ENCODE measurements around the gene RCAN1.
"Not testable (repeated sequence)": the region's sequence is repeated elsewhere in the genome, so short reads cannot be mapped to it uniquely, and the experiment has no call there.

RCAN1 gene

DNA sequence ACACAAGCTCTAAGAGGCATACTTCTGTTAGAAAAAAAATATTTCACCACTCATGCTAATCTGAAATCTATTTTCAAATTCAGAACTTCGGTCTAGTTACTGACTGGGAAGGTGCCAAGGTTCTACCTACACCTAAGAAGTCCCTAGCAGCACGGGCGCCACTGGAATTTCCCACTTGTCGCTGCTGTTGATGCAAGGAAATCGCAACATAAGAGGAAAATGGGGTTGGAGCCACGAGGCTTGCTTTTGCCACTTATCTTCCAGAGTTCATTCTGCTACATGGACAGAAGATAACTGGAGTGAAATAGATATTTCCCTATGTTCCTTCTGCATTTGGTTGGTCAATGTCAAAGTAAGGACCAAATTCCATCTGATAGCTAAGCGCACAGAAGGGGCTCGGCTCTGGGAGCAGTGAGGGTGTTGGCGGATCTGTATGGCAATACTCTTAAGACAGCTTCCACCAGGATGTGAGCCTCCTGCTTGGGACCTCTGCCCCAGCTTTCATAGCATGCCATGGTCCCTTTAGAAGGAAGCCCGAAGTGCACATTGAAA, 47.2 kb downstream of the RCAN1 start:
- DNase-seq, result no peak

DNA sequence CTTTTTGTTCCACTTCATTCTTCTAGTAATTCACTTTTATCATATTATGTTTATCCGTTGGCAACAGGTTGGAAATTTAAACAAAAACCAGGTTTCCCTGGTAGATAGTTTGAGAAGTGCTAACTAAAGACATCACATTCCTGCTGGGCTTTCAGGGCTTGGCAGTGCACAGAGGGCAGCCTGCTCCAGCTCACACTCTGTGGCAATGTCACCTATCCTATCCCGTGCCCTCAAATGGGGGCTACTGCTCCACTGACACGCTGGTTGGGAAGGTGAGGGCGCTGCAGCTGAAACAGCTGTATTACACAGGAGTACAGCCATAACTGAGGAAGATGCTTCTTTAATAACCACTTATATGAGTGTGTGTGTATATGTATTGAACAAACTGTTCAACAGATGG, 49.7 kb downstream of the RCAN1 start:
- no peak for DNase-seq

DNA sequence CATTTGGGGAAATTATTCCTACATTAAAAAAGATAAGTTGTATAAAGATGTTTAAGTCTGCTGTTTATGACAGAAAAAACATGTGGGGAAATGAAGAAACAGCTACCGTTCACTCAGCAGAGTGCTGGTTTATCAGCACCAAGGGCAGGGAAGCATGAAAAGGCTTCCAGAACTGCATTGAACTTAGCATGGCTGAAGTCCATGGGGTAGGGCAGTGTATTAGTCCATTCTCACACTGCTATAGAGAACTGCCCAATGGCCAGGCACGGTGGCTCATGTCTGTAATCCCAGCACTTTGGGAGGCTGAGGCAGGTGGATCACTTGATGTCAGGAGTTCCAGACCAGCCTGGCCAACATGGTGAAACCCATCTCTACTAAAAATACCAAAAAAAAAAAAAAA, 51.5 kb downstream of the RCAN1 start:
- DNase-seq, result not testable (repeated sequence)

DNA sequence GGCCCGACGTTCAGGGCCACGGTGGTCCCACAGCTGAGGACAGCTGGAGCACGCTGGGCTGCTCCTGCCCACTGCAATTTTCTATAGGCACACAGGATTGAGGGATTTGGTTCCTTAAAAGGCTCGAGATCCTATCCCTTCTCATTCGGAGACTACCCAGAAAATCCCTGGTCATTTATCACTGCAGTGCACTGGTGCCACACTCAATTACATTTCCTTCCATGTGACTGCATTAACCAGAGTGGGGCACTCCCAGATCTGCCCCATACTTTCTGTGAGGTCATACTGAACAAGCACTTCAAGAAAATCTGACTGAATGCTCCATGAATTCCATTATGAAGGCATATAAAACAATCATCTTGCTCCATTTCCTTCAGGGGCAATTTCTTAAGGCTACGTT, 53.1 kb downstream of the RCAN1 start:
- no peak for DNase-seq

DNA sequence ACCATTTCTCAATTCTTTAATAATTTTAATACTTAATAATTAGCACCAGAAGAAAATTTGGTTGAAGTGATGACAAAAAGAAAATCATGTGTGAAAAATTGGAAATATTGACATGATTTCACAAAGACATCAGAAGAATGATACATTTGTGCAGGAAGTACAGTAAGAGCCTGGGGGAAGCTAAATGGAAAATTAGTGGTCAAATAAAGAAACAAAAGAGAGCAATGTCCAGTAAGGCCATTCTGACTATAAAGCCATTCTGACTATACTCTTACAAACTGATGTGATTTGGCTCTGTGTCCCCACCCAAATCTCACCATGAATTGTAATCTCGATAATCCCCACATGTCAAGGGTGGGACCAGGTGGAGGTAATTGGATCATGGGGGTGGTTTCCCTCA, 54.3 kb downstream of the RCAN1 start:
- DNase-seq, result no peak

DNA sequence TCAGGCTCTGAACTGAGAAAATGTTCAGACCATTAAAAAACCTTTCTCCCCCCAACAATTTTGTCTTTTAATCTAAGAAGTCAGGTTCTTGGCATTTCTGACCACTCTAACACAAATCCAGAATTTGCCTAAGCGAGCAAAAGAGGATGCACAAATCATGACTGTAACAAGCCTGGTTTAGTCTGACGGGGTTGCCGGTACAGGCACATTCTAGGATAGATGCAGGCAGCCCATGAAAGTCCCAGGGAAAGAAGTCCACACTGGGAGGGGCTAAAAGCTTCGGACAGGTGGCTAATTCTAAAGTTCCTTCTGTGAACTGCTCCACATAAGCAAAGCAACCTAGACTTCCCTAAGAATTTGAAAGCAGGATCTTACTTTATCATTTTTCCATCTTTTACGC, 54.9 kb downstream of the RCAN1 start:
- no peak for DNase-seq

DNA sequence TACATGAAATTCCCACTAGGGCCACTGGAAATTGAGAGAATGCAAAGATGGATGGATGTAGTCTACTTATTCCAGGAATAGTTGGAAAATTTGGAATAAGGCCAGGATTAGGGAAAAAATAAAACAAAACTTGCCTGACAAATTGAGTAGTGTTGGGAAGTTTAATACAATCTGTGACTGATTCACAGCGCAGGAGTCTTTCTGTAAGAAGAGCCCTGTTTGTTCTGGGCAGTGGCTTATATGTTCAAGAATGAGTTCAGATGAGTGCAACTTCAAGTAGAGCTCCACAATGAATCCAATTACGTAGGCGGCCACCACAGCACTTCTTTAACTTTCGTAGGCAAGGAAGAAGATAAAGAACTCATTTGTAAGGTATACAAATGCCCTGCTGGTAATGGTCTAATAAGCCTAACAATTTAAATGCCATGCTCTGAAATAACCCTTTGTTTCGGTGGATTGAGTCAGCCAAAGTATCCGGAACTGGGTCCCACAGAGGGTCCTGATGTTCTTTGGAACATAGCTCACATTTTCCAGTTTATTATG, 55.8 kb downstream of the RCAN1 start:
- DNase-seq, result no peak

DNA sequence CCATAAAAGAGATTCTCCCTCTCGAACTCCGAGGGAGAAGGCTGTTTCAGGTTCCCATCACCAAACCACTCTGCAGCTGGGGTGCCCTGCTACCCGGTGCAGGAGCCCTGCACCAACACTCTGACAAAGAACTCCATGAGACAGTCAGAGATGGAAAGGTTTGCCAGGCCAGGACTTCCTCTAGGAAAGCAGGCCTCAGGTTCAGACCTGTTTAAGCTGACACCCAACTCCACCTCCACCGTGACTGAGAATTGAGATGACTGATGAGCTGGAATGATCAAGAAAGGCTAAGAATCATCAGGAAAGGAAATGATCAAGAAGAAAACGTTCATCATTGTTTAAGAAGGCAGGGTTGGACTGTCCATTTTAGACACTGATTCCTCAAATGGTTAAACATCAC, 56.7 kb downstream of the RCAN1 start:
- no peak for DNase-seq

DNA sequence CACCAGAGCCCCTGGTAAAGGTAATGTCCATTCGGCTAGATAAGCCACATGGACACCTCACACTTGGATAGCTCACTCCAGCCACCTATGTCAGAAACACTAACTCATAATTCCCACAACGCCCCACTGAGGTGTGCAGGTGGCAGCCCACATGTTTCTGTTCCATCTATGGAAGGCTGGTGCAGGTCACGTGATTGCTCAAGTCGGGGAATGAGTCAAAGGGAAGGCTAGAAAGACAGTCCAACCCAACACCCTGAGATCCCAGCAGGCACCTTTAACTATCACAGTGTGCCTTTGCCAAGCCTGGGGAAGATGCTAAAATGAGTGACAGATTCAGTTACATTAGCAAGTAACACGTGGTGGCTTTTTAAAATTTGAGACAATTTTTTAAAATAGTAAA, 57.7 kb downstream of the RCAN1 start:
- DNase-seq, result no peak

DNA sequence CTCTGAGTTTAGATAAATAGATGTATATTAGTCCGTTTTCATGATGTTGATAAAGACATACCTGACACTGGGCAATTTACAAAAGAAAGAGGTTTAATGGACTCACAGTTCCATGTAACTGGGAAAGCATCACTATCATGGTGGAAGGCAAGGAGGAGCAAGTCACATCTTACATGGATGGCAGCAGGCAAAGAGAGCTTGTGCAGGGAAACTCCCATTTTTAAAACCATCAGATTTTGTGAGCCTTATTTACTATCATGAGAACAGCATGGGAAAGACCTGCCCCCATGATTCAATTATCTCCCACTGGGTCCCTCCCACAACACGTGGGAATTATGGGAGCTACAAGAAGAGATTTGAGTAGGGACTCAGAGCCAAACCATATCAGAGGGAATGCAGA, 60.2 kb downstream of the RCAN1 start:
- DNase-seq, result not testable (repeated sequence)

DNA sequence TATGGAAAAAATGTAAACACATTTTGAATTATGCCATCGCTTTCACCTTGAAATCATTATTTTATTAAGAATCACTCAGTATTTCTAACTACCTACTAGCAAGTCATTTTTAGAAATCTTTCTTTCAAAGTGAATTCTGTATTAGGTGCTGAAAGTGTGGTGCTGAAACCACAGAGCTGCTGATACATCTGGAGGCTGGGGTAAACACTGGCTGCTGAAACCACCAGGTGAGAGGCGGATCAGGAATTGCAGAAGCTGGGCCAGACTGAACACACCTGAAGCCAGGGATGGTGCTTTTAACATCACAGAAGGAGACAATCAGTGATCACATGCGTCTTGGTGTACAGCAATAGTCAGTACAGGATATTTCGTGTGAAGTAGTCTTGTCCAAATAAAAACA, 60.7 kb downstream of the RCAN1 start:
- no peak for DNase-seq

DNA sequence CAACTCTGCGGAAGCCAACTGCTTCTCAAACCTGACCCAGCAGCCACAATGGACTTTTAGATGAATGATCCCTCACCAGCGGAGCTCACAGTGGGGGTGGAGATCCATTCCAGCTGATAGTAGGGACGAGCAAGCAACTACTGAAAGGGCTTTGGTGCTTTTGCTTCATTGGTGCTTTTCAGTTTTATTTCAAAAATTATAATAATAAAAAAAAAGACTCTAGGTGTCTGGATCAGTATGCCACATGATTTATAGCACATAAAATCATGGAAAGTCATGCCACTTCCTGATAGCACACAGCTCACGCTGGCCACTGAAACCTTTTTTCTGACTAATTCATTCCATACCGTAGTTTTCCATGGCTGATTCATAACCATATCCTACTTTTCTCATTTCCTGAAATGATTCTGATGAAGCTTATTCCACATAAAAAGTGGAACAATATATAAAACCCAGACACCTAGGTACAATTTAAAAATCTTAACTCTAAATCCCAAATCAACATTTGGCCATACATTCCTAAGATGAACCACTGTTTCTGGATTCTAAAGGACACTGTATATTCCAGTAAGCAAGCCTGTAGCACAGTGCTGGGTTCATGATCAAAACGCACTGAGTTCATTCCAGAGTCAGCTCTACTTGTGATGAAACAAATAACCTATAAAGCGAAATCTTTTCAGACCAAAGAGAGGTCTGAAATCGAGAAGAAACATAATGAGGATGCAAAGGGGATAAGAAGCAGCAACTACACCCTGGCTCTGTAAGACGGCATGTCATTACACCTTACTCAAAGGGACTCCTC, 61.6 kb downstream of the RCAN1 start:
- no peak for DNase-seq

DNA sequence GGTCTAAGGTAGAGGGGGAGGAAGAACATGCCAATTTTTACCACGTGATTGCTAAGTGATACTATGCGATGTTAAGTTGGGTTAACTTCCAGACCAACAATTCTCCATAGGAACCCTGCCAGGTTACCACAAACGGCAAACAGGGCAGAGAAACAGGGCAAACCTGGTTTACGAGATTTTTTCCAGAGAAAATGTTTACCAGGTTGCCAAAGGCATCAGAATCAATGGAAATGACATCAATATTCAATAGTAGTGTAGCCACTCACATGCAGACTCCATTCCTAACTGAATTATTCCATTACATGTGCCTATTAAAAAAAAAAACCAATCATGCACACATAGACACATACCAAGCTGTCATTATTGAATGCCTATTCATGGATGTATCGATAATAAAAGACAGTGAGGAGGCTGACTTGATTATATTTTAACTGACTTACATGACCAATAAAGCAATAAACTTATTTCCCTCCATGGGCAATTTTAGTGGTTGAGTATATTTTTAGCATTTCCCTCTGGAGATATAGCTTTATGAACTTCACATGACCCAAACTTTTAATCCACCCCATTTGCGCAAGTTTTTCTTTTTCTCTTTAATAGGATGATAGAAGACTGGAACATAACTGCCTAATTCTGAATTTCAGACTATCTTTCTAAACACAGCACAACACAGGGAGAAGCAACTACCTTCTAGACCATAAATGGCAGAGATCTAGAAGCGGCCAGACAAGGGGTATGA, 62.4 kb downstream of the RCAN1 start:
- no peak for DNase-seq

DNA sequence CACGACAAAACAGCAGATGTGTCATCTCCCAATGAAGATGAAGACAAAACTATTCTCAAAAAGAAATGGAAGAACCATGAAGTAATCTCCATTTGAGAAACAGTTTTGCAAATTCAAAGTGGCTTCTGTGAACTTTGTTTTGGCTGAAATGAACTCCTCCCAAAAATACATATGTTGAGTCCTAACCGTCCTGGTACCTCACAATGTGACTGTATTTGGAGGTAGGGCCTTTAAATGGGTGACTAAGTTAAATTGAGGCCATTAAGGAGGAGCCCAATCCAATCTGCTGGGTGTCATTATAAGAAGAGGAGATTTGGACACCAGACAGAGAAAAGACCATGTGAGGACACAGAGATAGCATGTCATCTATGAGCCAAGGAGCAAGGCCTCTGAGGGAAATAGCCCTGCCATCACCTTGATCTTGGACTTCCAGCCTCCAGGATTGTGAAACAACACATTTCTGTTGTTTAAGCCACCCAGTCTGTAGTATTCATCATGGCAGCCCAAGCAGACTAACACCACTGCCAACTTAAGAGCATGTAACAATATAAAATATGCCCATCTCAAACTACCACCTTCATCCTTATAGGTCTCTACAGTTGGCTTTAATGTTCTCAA, 64.6 kb downstream of the RCAN1 start:
- no peak for DNase-seq

DNA sequence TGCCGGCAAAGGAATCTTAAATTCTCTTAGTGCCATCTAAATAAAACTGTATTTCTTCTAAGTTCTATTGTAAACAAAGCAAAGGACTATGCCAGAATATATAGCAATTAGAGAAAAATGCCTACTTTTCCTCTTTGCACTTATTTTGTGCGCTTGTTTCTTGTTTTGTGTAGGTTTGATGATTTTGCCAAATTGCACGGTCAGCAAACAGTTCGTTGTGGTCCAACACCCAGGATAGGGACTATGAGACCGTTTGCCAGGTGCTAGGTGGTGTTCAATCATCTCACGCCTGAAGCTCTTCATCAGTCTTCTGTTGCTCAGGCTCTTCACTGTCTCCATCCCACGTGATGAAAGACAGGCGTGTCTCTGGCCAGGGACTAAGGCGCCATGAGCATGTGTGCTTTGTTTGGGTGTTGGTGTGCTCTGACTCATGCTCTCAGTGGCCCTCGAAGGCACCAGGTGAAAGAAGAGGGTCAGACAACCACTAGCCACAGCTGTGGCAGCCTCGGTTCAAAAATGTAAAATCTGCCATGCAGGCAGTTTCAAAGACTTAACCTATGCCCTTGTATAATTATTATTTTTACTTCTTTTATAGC, 66.0 kb downstream of the RCAN1 start:
- no peak for DNase-seq

DNA sequence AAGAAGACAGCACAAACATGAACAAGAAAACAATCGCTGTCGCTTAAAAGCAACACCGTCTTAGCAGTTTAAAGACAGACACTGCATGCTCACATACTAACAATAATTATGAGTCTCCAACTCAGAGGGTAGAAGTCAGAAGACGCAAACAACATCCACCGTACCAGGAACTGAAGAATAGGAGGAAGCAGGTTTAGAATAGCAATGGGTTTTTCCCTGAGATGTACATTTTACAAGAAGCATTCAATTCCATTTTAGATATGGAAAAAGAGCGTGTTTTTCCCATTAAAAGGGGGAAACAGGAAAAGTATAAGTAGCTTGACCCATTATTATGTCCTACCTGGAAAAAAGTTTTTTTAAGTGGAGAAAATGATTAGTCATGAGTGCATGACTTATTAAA, 68.4 kb downstream of the RCAN1 start:
- DNase-seq, result no peak

DNA sequence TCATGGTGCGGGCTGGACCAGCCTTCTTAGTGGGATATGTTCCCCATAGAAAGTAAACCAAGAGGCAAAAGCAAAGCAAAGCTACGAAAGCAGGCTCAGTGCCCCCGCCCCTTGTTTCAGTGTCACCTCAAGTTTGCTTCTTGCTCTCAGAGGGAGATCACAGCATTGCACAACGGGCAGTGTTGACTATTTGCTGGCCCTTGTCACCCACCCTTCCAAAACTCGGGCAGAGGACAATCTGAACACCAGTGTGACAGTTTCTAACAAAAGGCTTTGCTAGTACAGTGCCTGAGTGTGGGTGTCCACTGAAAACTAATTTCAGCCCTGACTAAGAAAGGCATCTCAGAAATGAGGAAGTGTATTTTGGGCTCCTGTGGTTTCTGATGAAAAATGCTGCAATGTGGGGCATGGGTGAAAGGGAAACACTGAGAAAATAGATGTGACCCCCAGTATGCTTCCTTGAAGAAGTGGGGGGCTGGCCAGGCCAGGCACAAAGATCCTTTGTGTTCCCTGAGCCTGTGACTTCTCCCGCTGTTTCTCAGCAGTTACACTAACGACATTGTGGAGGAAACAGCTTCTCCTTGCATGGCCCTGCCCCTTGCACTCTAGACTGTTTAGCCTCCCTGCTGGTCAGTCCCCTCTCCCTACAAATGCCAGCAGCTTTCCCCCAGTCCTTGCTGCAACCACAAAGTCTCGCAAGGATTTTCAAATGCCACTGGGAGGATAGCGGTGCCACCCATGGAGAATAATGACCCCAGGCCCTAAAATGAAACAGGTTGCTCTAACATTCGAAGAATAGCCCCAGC, 69.6 kb downstream of the RCAN1 start:
- DNase-seq, result peak; percentile 13

DNA sequence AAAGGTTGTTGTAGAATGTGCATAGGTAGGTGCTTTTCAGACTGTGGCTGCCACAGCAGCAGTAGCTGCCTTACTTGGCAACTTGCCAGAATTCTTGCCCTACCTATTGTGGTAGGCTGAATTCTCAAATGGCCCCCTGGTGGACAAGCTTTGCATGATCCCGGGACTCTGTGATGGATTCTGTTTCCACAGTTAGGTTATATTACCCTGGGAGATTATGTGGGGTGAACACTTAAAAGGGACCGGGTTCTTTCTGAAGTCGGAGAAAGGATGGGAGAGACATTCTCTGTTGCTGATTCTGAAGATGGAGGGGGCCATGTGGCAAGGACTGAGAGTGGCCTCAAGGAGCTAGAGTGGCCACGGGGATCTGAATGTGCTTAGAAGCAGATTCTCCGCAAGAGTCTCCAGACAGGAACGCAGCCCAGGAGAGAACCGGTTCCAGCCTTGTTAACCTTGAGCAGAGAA, 70.8 kb downstream of the RCAN1 start:
- peak; percentile 52 for DNase-seq

DNA sequence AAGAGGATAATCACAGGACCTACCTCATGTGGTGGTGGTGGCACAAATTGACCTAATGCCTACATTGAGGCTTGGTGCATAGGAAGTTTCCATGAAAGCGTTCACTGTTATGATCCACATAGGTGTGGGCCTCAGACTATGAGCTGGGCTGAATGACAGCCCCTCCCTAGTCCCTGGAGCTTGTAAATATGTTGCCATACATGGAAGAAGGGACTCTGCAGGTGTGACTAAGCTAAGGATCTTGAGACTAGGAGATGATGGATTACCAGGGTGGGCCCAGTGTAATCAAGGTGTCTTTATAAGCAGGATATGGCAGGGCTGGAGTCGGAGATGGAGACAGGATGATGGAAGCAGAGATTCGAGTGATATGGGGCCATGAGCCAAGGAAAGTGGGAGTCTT, 71.9 kb downstream of the RCAN1 start:
- DNase-seq, result no peak

DNA sequence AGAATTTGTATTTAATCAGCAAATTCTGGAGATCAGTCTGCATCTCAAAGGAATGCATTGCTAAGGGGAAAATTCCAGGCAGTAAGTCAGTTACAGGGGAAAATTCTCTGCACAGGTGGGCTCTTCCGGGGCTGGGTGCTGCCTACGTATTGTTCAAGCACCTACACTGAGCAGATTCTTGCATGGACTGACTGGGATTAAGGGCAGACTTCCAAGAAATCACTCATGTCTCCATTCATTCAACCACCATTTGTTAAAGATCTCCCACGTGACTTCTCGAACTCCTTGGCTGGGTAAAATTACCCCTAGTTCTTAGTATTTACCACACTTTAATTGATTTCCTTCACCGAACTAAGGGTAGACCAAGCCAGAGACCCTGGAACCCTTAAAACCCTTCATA, 74.7 kb downstream of the RCAN1 start:
- no peak for DNase-seq

DNA sequence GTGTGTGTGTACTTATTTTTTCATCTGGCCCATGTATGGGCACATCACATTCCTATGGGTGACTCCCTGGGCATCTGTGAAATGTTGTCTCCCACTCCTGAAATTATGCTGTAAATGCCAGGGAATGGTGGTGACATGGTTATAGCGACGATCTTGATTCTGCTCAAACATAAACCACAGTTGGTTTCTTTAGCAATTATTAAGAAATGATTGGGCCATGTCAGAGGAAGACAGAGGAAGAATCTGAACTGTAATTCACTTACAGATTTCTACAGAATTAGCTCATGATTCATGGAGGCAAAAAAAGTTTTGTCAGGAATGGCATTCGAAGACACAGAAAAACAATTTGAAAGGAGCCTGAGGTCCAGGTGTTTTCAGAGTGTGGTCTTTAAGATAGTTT, 77.1 kb downstream of the RCAN1 start:
- no peak for DNase-seq

DNA sequence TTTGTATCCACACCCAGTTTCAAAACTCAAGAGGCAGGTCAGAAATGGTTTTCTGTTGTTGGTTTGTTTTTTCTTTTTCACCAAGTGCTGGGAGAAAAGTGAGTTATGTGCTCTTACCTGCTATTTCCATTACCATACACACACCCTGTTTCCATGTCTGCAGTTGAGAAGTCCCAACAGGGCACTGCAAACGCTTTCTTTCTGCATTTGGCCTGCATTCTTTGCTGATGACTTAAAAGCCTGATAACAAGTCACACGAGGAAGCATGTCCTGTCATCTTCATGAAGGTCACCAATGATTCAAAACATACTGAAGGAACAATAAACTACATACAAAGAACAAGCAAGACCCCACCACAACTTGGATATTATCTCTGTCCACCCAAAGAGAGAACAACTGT, 78.1 kb downstream of the RCAN1 start:
- DNase-seq, result no peak
